HL-60 (cell line): Measurements from ENCODE around the gene RPH3AL.

Source experiments
- GABPA ChIP-seq: IDR thresholded peaks from 2 replicates; pipeline ENCODE4 v1.6.1; 2012; ENCODE audit warnings: low read depth
- POLR2AphosphoS5 ChIP-seq: IDR thresholded peaks from 2 replicates; pipeline ENCODE4 v1.6.1; 2012; ENCODE audit warnings: low read depth
- SPI1 ChIP-seq: IDR thresholded peaks from 2 replicates; pipeline ENCODE4 v1.6.1; 2012; ENCODE audit warnings: low read depth, mild to moderate bottlenecking, borderline replicate concordance
- TF ChIP-seq, protein P1 (sequence below): IDR thresholded peaks from one replicate; pipeline ENCODE4 v1.5.1; 2011; ENCODE audit warnings: low read length, control low read depth, inconsistent platforms; ENCODE audit not compliant: insufficient read depth
- TF ChIP-seq, protein P2 (sequence below): IDR thresholded peaks from 2 replicates; pipeline ENCODE4 v1.6.1; 2012; ENCODE audit warnings: low read depth; ENCODE audit not compliant: insufficient replicate concordance

DNA sequence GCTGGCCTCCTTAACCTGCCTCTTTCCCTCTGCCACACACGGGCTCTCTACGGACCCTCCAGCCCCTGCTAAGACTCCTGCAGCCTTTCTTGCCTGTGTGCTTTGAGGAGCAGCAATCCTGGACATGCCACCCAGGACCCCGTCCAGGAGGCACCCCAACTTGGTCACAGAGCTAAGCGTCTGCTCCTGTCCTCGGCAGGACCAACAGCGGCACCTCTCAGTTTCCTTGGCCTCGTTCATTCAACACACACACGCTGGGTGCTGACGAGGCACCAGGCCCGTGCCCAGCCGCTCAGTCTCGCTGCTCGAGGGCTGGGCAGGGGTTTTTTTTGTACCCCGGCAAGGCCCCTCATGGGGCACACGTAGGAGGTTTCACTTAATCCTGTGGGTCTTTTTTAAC, 15.2 kb downstream of the RPH3AL start:
- TF ChIP-seq, protein P1, sequence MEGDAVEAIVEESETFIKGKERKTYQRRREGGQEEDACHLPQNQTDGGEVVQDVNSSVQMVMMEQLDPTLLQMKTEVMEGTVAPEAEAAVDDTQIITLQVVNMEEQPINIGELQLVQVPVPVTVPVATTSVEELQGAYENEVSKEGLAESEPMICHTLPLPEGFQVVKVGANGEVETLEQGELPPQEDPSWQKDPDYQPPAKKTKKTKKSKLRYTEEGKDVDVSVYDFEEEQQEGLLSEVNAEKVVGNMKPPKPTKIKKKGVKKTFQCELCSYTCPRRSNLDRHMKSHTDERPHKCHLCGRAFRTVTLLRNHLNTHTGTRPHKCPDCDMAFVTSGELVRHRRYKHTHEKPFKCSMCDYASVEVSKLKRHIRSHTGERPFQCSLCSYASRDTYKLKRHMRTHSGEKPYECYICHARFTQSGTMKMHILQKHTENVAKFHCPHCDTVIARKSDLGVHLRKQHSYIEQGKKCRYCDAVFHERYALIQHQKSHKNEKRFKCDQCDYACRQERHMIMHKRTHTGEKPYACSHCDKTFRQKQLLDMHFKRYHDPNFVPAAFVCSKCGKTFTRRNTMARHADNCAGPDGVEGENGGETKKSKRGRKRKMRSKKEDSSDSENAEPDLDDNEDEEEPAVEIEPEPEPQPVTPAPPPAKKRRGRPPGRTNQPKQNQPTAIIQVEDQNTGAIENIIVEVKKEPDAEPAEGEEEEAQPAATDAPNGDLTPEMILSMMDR = no peak
- TF ChIP-seq POLR2AphosphoS5 (no peak), GABPA (no peak), SPI1 (no peak)
- TF ChIP-seq, protein P2, sequence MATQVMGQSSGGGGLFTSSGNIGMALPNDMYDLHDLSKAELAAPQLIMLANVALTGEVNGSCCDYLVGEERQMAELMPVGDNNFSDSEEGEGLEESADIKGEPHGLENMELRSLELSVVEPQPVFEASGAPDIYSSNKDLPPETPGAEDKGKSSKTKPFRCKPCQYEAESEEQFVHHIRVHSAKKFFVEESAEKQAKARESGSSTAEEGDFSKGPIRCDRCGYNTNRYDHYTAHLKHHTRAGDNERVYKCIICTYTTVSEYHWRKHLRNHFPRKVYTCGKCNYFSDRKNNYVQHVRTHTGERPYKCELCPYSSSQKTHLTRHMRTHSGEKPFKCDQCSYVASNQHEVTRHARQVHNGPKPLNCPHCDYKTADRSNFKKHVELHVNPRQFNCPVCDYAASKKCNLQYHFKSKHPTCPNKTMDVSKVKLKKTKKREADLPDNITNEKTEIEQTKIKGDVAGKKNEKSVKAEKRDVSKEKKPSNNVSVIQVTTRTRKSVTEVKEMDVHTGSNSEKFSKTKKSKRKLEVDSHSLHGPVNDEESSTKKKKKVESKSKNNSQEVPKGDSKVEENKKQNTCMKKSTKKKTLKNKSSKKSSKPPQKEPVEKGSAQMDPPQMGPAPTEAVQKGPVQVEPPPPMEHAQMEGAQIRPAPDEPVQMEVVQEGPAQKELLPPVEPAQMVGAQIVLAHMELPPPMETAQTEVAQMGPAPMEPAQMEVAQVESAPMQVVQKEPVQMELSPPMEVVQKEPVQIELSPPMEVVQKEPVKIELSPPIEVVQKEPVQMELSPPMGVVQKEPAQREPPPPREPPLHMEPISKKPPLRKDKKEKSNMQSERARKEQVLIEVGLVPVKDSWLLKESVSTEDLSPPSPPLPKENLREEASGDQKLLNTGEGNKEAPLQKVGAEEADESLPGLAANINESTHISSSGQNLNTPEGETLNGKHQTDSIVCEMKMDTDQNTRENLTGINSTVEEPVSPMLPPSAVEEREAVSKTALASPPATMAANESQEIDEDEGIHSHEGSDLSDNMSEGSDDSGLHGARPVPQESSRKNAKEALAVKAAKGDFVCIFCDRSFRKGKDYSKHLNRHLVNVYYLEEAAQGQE = no peak
